GM10248 (cell line): Measurements from ENCODE around the gene SPRR2E.
"Not testable (repeated sequence)": the region's sequence is repeated elsewhere in the genome, so short reads cannot be mapped to it uniquely, and the experiment has no call there.

Experiments
- CTCF ChIA-PET: fragments of 300-600 bp; sonication (Branson Sonifier 250); formaldehyde crosslinking; extraction: SDS; loops from one replicate; lab custom pipeline; 2021; ENCODE audit warnings: antibody characterized with exemption; lab: Yijun Ruan, JAX
- POLR2A ChIA-PET: fragments of 350-650 bp; sonication (Branson Sonifier 250); formaldehyde crosslinking; extraction: SDS; loops from one replicate; lab custom pipeline; 2020; ENCODE audit warnings: antibody characterized with exemption; lab: Yijun Ruan, JAX
- DNase-seq: peaks from one replicate; pipeline ENCODE4 v3.0.0; 2012; ENCODE audit errors: extremely low spot score
- TF ChIP-seq, protein P1 (sequence below): IDR thresholded peaks from 2 replicates; pipeline ENCODE4 v1.5.1; 2012; ENCODE audit warnings: mild to moderate bottlenecking, low read depth; ENCODE audit errors: extremely low read depth, missing control alignments, control extremely low read depth

SPRR2E gene

DNA sequence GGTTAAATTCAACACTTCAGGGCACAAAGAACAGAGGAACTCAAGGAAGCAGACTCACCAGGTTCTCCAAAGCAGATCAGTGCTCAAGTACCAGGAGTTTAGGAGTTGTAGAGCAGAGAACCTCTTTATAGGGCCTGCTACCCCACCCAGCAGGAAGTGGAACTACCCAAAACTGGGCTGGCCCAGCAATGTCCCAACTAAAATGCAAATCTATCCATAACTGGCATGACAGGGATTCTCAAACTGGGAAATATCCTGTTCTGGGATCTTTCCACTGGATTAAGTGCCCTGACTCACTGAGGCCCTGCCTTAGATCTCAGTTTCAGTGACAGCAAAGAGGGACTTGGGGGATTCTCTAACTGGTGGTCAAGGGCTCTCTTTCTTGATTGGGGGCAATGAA, at the start of gene SPRR2E:
Gene SPRR2E (minus strand): TSS at position 101 of the 400 bp plus-strand sequence. CDS start 775 bp downstream, outside the sequence.
- ChIA-PET CTCF (no interaction called here), POLR2A (no interaction called here)
- TF ChIP-seq, protein P1, sequence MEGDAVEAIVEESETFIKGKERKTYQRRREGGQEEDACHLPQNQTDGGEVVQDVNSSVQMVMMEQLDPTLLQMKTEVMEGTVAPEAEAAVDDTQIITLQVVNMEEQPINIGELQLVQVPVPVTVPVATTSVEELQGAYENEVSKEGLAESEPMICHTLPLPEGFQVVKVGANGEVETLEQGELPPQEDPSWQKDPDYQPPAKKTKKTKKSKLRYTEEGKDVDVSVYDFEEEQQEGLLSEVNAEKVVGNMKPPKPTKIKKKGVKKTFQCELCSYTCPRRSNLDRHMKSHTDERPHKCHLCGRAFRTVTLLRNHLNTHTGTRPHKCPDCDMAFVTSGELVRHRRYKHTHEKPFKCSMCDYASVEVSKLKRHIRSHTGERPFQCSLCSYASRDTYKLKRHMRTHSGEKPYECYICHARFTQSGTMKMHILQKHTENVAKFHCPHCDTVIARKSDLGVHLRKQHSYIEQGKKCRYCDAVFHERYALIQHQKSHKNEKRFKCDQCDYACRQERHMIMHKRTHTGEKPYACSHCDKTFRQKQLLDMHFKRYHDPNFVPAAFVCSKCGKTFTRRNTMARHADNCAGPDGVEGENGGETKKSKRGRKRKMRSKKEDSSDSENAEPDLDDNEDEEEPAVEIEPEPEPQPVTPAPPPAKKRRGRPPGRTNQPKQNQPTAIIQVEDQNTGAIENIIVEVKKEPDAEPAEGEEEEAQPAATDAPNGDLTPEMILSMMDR: no peak
- no peak for DNase-seq

DNA sequence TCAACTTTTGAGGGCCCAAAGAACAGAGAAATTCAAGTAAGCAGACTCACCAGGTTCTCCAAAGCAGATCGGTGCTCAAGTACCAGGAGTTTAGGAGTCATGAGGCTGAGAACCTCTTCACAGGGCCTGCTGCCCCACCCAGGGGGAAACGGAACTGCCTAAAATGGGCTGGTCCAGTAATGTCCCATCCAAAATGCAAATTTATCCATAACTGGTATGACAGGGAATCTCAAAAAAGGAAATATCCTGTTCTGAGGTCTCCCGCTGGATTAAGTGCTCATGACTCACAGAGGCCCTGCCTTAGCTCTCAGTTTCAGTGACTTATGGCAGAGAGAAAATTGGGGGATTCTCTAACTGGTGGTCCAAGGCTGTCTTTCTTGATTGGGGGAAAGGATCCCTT, 47.1 kb upstream of the SPRR2E start:
- TF ChIP-seq, protein P1: no peak
- POLR2A ChIA-PET: no interaction called here
- CTCF ChIA-PET: interaction anchor here (1.0 kb wide), 1 partner anchor 9 kb away, joined by 3 read pairs; no protein-coding TSS in a partner anchor
- DNase-seq: no peak

DNA sequence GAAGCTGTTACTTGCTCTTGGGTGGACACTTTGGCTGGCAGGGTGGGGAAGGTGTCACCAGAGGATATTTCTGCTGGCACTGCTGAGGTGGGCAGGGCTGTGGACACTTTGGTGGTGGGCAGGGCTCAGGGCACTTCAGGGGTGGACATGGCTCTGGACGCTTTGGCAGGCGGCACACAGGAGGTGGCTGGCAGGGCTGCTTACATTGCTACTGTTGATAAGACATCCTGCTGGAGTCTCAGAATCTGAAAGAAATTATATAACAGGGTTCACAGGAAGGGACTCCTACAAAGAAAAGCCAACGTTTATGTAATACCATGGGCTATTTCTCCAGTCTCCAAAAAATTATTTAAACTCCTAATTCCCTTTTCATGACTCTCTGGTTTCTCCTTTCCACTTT, 46.2 kb upstream of the SPRR2E start:
- CTCF ChIA-PET: interaction anchor here (1.0 to 1.2 kb wide), 3 partner anchors 8 to 21 kb away, joined by 3 read pairs; no protein-coding TSS in a partner anchor
- TF ChIP-seq, protein P1: no peak
- DNase-seq: no peak
- POLR2A ChIA-PET: no interaction called here

DNA sequence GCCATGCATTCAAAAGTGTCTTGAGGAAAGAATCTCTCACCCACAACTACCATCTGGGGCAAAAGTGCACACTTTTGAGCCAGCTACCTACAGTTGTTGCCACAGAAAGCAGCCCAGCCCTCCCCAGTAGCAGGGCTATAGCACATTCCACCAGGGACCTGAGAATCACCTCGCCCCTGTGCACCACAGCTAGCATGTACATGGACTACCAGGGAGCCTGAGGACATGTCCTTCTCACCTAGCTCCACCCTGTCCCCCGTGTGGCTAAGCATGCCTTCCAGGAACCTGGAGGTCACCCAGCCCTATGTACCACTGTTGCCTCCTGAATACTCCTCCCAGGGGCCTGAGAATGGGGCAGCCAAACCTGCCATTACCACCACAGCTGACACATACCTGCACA, 39.4 kb upstream of the SPRR2E start:
- POLR2A ChIA-PET: no interaction called here
- TF ChIP-seq, protein P1: no peak
- DNase-seq: no peak
- CTCF ChIA-PET: no interaction called here

DNA sequence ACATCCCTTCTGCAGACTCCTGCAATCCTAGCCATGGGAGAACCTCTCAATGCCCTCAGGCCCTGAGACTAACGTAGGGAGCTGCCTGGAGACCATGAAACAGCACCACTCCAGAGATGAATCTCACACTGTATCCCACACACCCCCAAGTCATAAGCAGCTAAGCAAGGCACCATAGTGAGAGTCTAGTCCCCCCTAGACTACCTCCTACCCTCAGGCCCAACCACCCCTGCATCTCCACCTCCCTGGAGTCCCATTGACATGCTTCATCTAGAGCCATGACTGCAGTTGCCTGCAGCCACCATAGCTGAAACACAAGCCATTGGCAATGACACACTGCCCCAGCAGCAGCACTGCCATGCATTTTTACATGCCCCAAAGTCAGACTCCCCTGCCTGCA, 38.9 kb upstream of the SPRR2E start:
- CTCF ChIA-PET: no interaction called here
- DNase-seq: no peak
- POLR2A ChIA-PET: no interaction called here
- TF ChIP-seq, protein P1: no peak

DNA sequence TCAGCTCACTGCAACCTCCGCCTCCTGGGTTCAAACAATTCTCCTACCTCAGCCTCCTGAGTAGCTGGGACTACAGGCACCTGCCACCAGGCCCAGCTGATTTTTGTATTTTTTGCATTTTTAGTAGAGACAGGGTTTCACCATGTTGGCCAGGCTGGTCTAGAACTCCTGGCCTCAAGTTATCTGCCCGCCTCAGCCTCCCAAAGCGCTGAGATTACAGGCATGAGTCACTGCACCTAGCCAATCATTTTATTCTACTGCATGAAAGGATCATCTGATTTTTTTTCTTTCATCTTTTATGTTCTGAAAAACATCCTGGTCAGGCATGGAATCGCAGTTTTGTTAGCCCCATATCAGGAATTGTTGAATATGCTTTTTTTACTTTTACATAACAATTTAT, 34.4 kb upstream of the SPRR2E start:
- POLR2A ChIA-PET, DNase-seq: not testable (repeated sequence)
- CTCF ChIA-PET: interaction anchor here (3.3 kb wide), 1 partner anchor 64 kb away, joined by 7 read pairs; no protein-coding TSS in a partner anchor

DNA sequence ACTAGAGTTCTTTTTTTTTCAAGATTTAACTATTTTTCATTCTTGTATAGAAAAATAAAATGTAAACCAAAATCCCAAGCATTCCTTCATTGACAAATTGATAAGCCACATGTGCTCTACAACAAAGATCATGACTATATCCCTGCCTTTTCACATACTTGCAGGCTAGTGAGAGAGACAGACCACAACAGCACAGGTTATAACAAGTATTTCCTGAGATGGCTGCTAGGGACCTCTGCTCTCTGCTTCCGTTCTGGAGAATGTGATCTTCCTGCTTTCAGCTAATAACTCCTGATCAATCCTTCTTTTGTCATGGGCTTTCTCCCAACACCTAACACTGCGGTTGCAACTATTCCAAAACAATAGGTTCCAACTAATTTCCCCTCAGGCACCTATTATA, 33.0 kb upstream of the SPRR2E start:
- ChIA-PET POLR2A (no interaction called here), CTCF (no interaction called here)
- DNase-seq: no peak
- TF ChIP-seq, protein P1: no peak
